ENCODE results near the gene LRBA.

GRCh38 chr4:150889306-150889705, 125.8 kb downstream of the LRBA start:
- no peak for TF ChIP-seq CTCF (IDR thresholded peaks at IDR 0.05; ENCODE audit: low read length)
- TF ChIP-seq EZH2 (optimal IDR thresholded peaks at IDR 0.05; ENCODE audit: low read depth, low read length): no peak

All from MM.1S (cell line).